SK-N-MC (cell line): ENCODE results near the gene PCYT2.

Experiments used
- EZH2 ChIP-seq: fragments of 200-600 bp; sonication (generic); IDR thresholded peaks from one replicate; pipeline ENCODE4 v1.6.1; 2017; ENCODE audit warnings: antibody characterized with exemption
- POLR2AphosphoS5 ChIP-seq: IDR thresholded peaks from 2 replicates; pipeline ENCODE4 v1.6.1; 2012; ENCODE audit warnings: mild to moderate bottlenecking, low read depth, low read length, borderline replicate concordance

GRCh38 chr17:81939881-81940385 lies 28.7 kb upstream of the PCYT2 start:
- TF ChIP-seq EZH2, result no peak
- TF ChIP-seq POLR2AphosphoS5, result no peak
